ENCODE measurements around the gene NOL6. TPM values are rescaled to one million over a fixed set of nuclear protein-coding genes. Genes with fewer than 3 reads are reported as not detected.

The NOL6 gene
- total RNA-seq, 1 donor: 25.1 TPM

- no peak overlapping the region for H3K4me3 ChIP-seq (ENCODE audit: low read depth, low read length)
- DNase-seq (ENCODE audit: low read depth): no peak
- TF ChIP-seq CTCF (IDR thresholded peaks at IDR 0.05; ENCODE audit: insufficient read depth, low read length): no peak
Observed at GRCh38 chr9:33438926-33439680, 34.6 kb downstream of the NOL6 start.

- no peak overlapping the region for H3K4me3 ChIP-seq (ENCODE audit: low read depth, low read length)
- DNase-seq (ENCODE audit: low read depth): no peak
- no peak for TF ChIP-seq CTCF (IDR thresholded peaks at IDR 0.05; ENCODE audit: insufficient read depth, low read length)
Observed at GRCh38 chr9:33437898-33438297, 35.8 kb downstream of the NOL6 start.

- H3K4me3 ChIP-seq (ENCODE audit: low read depth, low read length): no peak overlapping the region
- TF ChIP-seq CTCF (IDR thresholded peaks at IDR 0.05; ENCODE audit: insufficient read depth, low read length): no peak
- DNase-seq (ENCODE audit: low read depth): no peak
Observed at GRCh38 chr9:33437205-33437604, 36.5 kb downstream of the NOL6 start.

GRCh38 chr9:33436445-33436844 is 37.3 kb downstream of the NOL6 start:
- no peak overlapping the region for H3K4me3 ChIP-seq (ENCODE audit: low read depth, low read length)
- no peak for TF ChIP-seq CTCF (IDR thresholded peaks at IDR 0.05; ENCODE audit: insufficient read depth, low read length)
- DNase-seq (ENCODE audit: low read depth): no peak

DNA sequence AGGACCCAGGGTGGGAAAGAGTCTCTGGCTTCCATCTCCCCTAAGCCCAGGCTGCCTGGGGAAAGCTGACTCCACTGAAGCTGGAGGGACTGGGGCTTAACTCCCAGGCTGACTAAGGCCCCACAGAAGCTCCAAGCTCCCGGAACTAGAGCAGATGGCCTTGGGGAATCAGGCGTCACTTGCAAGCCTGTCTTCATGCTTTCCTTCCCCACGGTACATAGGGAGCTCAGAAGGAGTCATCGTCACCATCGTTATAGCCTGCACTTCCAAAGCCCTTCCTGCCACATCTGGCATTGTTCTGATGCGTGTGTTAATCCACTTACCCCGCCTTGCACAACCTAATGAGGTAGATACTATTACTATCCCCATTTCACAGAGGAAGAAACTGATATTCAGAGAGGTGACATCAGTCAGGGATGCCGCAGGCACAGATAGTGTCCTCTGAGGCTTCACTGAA is 37.9 kb downstream of the NOL6 start:
- H3K4me3 ChIP-seq (ENCODE audit: low read depth, low read length): no peak overlapping the region
- TF ChIP-seq CTCF (IDR thresholded peaks at IDR 0.05; ENCODE audit: insufficient read depth, low read length): no peak
- no peak for DNase-seq (ENCODE audit: low read depth)

DNA sequence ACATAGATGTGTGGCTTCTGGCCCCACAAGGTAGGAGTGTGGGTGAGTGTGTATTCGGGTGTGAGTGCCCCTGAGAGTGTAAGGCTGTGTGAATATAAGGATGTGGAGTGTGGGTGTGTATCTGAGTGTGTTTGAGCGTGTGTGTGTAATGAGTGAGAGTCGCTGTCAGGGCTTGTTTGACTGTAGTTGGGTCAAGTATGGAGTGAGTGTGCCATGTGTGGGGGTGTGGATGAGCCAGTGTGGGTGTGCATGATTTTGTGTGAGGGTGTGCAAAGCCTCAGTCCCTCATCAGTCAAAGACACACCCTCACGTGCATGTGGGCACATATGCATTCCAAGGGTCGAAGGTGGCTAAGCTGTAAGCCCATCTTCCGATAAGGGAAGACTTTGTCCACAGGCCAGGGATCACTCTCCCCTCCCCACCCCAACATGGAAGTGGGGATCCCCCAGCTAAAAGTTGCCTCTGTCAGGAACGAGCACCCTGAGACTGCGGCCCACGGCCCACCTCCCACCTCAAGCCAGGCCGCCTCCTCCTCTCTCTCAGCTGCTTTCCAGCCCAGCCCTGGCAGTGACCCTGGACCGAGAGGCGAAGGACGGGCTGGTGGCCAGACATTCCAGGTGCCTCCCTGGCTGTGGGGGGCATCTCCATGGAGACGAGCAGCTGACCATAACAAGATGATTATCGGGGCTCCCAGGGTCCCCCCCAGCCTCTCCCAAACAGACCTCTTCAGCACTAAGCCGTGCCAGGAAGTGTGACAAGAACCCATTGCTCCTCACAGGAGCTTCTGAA is 39.2 kb downstream of the NOL6 start:
- no peak overlapping the region for H3K4me3 ChIP-seq (ENCODE audit: low read depth, low read length)
- TF ChIP-seq CTCF (IDR thresholded peaks at IDR 0.05; ENCODE audit: insufficient read depth, low read length): no peak
- no peak for DNase-seq (ENCODE audit: low read depth)
